Muscle layer of duodenum (tissue), 2 donors: Measurements from ENCODE around the gene GALNT18.
"Not testable (repeated sequence)": the region's sequence is repeated elsewhere in the genome, so short reads cannot be mapped to it uniquely, and the experiment has no call there.

Experiments used
- H3K27ac ChIP-seq: one replicate; pipeline ENCODE4 v1.7.0; 2013; ENCODE audit warnings: mild to moderate bottlenecking, low read length
- H3K27me3 ChIP-seq: one replicate; pipeline ENCODE4 v1.7.0; 2013; ENCODE audit warnings: low read depth, mild to moderate bottlenecking, control low read depth, low read length
- H3K36me3 ChIP-seq, 2 donors: one replicate each; pipeline ENCODE4 v1.7.0; 2013; ENCODE audit warnings: low read length in 2 of 2, control low read depth in 1 of 2, mild to moderate bottlenecking in 1 of 2; ENCODE audit not compliant: insufficient read depth in 2 of 2, control insufficient read depth in 1 of 2
- H3K4me1 ChIP-seq, 2 donors: one replicate each; pipeline ENCODE4 v1.7.0; 2013; ENCODE audit warnings: low read length in 2 of 2, mild to moderate bottlenecking in 2 of 2, control low read depth in 1 of 2, moderate library complexity in 1 of 2; ENCODE audit not compliant: insufficient read depth in 2 of 2, control insufficient read depth in 1 of 2
- H3K4me3 ChIP-seq, 2 donors: one replicate each; pipeline ENCODE4 v1.7.0; 2013; ENCODE audit warnings: low read length in 2 of 2, low read depth in 1 of 2, mild to moderate bottlenecking in 1 of 2
- H3K9me3 ChIP-seq, 2 donors: one replicate each; pipeline ENCODE4 v1.7.0; 2013; ENCODE audit warnings: low read length in 2 of 2, control low read depth in 1 of 2, mild to moderate bottlenecking in 1 of 2; ENCODE audit not compliant: control insufficient read depth in 1 of 2
- donor health status: healthy.

Gene GALNT18

GRCh38 chr11:11356842-11357241 is 265.0 kb downstream of the GALNT18 start:
- no peaks in the 10 kb centered on the region for H3K4me1 ChIP-seq
- H3K27ac ChIP-seq, result no peak overlapping the region
- no peaks in the 10 kb centered on the region for H3K36me3 ChIP-seq
- no peaks in the 10 kb centered on the region for H3K9me3 ChIP-seq
- H3K27me3 ChIP-seq, result no peaks in the 10 kb centered on the region
- no peak overlapping the region for H3K4me3 ChIP-seq

- H3K27ac ChIP-seq, H3K9me3 ChIP-seq, H3K36me3 ChIP-seq, H3K4me3 ChIP-seq, H3K27me3 ChIP-seq: not testable (repeated sequence)
- peaks cover 9 to 29% of the 10 kb centered on the region in 2 donors for H3K4me1 ChIP-seq
Observed at GRCh38 chr11:11352878-11353277, 268.9 kb downstream of the GALNT18 start, which contains the start of gene CSNK2A3. CSNK2A3 (minus strand) TSS chr11:11353250; CDS start chr11:11353119, 131 bp downstream.

GRCh38 chr11:11351851-11352250 is 270.0 kb downstream of the GALNT18 start:
- not testable (repeated sequence) for H3K9me3 ChIP-seq, H3K27ac ChIP-seq, H3K27me3 ChIP-seq, H3K36me3 ChIP-seq, H3K4me3 ChIP-seq
- peaks cover 9 to 29% of the 10 kb centered on the region in 2 donors for H3K4me1 ChIP-seq

GRCh38 chr11:11351042-11351586 is 270.7 kb downstream of the GALNT18 start:
- Histone ChIP-seq H3K36me3 (no peaks in the 10 kb centered on the region), H3K4me1 (peaks cover 9 to 29% of the 10 kb centered on the region in 2 donors), H3K27me3 (no peaks in the 10 kb centered on the region), H3K27ac (no peak overlapping the region), H3K4me3 (no peak overlapping the region), H3K9me3 (no peaks in the 10 kb centered on the region)

- Histone ChIP-seq H3K27me3 (no peaks in the 10 kb centered on the region), H3K27ac (no peak overlapping the region), H3K4me1 (peaks cover 9 to 29% of the 10 kb centered on the region in 2 donors), H3K36me3 (no peaks in the 10 kb centered on the region), H3K9me3 (no peaks in the 10 kb centered on the region), H3K4me3 (no peak overlapping the region)
Observed at GRCh38 chr11:11349870-11350337, 271.9 kb downstream of the GALNT18 start.

GRCh38 chr11:11349106-11349825 is 272.5 kb downstream of the GALNT18 start:
- no peaks in the 10 kb centered on the region for H3K9me3 ChIP-seq
- H3K27me3 ChIP-seq, result no peaks in the 10 kb centered on the region
- no peaks in the 10 kb centered on the region for H3K36me3 ChIP-seq
- H3K4me3 ChIP-seq, result no peak overlapping the region
- peaks cover 9 to 29% of the 10 kb centered on the region in 2 donors for H3K4me1 ChIP-seq
- H3K27ac ChIP-seq, result no peak overlapping the region

GRCh38 chr11:11348303-11348702 is 273.5 kb downstream of the GALNT18 start:
- Histone ChIP-seq H3K36me3 (no peaks in the 10 kb centered on the region), H3K4me1 (peaks cover 9 to 29% of the 10 kb centered on the region in 2 donors), H3K27ac (no peak overlapping the region), H3K27me3 (no peaks in the 10 kb centered on the region), H3K9me3 (no peaks in the 10 kb centered on the region), H3K4me3 (no peak overlapping the region)

- H3K27ac ChIP-seq, result no peak overlapping the region
Observed at GRCh38 chr11:11347592-11347991, 274.2 kb downstream of the GALNT18 start.

GRCh38 chr11:11346303-11346702 is 275.5 kb downstream of the GALNT18 start:
- Histone ChIP-seq H3K27me3 (no peaks in the 10 kb centered on the region), H3K36me3 (peaks cover 0 to 4% of the 10 kb centered on the region in 2 donors), H3K4me1 (peaks cover 9 to 29% of the 10 kb centered on the region in 2 donors), H3K4me3 (no peak overlapping the region), H3K27ac (no peak overlapping the region), H3K9me3 (no peaks in the 10 kb centered on the region)

More at GRCh38 chr11:11347592-11347991, 274.2 kb downstream of the GALNT18 start:
- Histone ChIP-seq H3K4me1 (peaks cover 9 to 29% of the 10 kb centered on the region in 2 donors), H3K27me3 (no peaks in the 10 kb centered on the region), H3K36me3 (peaks cover 0 to 2% of the 10 kb centered on the region in 2 donors), H3K9me3 (no peaks in the 10 kb centered on the region), H3K4me3 (no peak overlapping the region)

- Histone ChIP-seq H3K36me3 (peaks cover 0 to 4% of the 10 kb centered on the region in 2 donors), H3K4me3 (no peak overlapping the region), H3K4me1 (peaks cover 6 to 20% of the 10 kb centered on the region in 2 donors), H3K9me3 (no peaks in the 10 kb centered on the region), H3K27ac (no peak overlapping the region), H3K27me3 (no peaks in the 10 kb centered on the region)
Observed at GRCh38 chr11:11345099-11345498, 276.7 kb downstream of the GALNT18 start.

GRCh38 chr11:11344045-11344444 is 277.8 kb downstream of the GALNT18 start:
- no peak overlapping the region for H3K4me3 ChIP-seq
- H3K27ac ChIP-seq, result no peak overlapping the region
- H3K36me3 ChIP-seq, result peaks cover 0 to 4% of the 10 kb centered on the region in 2 donors
- peaks cover 0 to 9% of the 10 kb centered on the region in 2 donors for H3K4me1 ChIP-seq
- H3K27me3 ChIP-seq, result no peaks in the 10 kb centered on the region
- H3K9me3 ChIP-seq, result no peaks in the 10 kb centered on the region
